Activated gamma-delta T cell treated with anti-CD3 and anti-CD28 coated beads, Interleukin-2, amount 50 U/mL, for 16 hours (primary cell): ENCODE data around the gene LRRC27.

Source experiments
- DNase-seq: peaks from one replicate; pipeline ENCODE4 v3.0.0-alpha.2; 2020; ENCODE audit warnings: low read depth

Gene LRRC27

DNA sequence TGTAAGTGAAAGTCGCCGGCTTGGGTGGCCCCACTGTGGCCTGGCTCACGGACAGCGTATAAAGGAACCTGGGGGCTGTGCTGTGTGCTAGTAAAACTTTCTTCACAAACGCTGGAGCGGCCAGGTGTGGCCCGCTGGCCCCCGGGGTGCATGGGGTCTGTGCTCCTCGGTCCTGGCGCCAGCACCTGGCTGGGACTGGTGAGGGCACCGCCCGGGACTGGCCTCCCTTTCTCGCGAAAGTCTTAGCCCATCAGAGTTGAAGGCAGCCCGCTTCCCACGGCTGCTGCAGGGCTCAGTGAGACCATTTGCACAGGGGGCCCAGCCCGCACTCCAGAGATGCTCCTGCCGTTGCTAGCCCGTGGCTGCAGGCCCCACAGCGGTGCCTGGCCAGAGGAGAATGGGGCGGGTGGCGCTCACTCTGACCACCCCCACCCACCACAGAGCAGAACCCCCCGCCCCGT is 70.8 kb downstream of the LRRC27 start:
- DNase-seq = no peak

DNA sequence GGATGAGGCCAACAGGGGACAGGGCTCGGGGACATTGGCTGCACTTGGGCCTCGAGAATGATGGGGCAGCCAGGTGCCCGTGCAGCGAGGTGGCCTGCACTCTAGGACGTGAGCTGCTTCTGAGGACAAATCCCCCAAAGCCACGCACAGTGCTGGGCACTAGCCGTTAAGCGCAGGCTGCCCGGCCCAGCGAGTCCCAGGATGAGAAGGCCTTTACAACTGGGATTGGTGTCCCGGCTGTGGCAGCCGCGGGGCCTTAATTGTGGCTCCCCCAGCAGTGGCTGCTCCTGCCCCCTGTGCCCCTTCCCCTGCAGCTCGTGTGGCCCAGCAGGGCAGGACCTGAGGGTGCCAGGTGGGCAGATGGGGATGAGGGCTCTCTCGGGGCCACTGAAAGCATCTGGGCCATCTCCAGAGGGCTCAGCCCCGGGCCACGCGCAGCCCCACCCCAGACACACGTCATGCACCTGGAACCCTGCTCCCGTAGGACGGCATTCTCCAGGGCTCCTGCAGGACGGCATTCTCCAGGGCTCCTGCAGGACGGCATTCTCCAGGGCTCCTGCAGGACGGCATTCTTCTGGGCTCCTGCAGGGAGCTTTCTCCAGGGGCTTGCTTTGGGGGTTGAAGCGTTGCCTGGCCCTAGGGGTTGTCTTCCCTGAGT is 71.6 kb downstream of the LRRC27 start:
- DNase-seq = no peak

DNA sequence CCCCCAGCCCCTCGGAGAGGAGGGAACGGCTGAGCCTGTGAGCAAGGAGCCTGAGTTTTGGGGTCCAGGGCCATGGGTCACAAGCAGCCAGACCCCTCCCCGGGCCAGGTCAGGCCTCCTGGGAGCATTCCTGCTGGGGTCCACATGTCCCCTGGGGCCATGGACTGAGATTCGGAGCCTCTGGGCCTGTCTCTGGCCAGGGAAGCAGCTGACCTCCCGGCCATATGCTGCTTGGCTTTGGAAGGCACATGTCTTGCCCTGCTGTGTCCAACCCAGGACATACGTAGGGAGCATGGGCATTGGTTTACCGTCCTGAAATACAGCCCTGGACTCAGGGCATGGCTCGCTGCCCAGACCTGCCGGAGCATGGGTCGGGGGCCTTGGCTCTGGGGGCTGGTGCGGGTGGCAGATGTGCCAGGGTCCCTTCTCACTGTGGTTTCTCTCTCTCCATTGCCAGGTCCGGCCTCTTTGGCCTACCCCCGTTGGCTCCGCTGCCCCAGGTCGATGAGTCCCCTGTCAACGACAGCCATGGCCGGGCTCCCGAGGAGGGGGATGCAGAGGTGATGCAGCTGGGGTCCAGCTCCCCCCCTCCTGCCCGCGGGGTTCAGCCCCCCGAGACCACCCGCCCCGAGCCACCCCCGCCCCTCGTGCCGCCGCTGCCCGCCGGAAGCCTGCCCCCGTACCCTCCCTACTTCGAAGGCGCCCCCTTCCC is 72.3 kb downstream of the LRRC27 start:
- no peak for DNase-seq

GRCh38 chr10:132404911-132405462 is 73.0 kb downstream of the LRRC27 start:
- DNase-seq = no peak

- no peak for DNase-seq
Observed at GRCh38 chr10:132405463-132405991, 73.5 kb downstream of the LRRC27 start.

DNA sequence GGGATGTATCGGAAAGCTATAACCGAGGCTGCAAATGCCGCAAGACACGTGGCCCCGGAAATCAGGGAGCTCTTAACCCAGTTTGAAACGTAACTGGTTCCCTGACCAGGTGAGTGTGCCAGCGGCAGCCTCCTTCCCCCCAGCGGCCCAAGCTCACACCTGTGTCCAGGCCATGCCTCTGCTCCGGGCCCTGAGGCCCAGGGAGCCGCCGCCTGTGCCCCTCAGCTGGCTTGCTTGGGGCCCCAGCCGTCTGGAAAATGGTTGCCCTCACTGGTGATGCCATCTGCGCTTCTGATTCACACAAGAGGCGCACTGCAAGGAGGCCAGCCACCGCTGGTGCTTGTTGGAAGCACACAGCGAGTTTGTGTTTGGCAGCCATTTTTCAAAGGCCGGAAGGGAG is 74.2 kb downstream of the LRRC27 start:
- DNase-seq = no peak

DNA sequence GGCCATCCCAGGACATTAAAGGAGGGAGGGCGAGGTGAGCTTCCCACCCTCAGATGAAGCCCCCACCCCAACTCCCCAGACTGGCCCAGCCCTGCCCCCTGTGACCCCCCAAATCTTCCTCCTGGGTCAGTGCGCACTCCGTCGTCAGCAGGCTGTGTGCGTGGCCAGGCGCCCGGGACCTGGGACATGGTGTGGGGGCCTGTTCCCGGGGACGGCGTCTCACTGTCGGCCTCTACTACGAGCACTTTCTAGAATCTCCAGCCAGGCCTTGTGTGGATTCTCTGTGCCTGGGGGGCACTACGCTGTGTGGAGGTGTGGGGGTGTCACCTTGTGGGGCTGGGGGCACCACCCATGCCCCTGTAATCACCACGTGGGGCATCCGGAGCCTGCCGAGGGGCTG is 74.8 kb downstream of the LRRC27 start:
- no peak for DNase-seq

- DNase-seq = no peak
Observed at GRCh38 chr10:132407243-132407746, 75.3 kb downstream of the LRRC27 start.

DNA sequence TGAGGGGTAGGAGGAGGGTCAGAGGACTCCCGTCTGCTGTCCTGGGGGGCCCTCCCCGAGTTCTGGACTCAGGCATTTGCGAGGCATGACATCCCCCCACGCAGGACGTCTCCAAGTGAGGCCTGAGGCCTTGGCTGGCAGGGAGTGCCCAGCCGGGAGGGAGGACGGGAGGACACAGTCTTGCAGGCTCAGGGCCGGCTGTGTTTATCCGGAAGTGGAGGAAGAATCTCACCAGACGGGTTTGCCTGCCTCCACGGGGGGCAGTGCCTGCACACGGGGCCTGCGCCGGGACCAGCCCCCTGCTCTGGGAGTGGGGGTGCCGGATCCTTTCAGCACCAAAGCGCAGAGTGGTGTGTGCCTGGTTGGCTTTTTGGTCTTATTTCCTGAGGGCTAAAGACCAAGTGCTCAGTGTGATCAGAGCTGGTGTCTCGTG is 75.9 kb downstream of the LRRC27 start:
- no peak for DNase-seq

DNA sequence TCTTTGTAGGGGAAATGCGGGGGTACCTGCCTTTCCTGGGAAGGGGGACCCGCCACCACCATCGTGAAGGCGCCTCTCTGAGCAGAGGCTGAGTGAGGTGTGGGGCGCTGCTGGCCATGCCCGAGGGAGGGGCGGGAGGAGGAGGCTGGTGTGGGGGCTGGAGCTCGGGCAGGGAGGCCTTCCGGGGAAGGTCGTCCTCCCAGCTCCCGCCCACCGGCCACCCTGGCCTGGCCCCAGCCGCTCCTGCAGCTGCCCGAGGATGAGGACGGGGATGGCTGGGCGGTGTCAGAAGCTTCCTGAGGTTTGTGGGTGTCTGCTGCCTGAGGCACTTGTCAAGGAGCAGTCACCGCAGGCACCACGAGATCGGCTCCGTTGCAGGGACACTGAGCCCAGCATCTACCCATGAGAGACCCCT is 76.4 kb downstream of the LRRC27 start:
- DNase-seq = no peak

DNA sequence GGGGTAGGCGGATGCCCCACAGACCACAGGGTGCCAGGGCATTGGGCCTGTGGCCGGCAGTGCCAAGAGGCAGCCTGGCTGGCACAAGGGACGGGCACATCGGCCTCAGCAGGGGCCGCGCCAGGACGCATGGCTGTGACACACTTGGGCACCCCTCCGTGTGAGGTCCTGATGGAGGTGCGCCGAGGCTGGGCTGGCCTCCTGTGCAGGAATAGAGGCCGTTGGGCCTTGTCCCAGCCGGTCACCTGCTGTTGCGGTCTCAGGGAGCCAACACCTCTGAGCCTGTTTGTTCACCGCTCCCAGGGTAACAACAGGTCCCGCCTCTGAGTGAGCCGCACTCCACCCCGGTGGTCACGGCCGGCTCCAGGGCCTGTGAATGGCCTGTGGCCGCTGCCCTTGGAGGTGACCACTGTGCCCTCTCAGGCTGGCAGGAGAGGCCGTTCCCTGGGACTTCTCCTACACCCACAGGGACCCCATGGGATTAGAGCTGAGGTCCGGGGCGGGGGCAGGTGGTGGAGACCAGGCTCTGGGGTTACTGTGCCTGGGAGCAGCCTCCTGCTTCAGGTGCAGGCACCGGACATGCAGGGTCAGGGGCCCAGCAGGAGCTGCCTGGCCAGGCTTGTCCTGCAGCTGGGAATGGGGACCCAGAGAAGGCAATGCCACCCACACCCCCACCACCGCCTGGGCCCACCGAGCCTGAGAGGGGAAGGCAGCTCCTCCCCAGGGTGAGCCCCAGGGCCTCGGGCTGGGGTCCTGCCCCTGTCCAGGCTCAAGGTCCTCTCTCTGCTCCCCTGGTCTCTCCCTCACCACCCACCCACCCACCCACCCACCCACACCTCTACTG is 77.1 kb downstream of the LRRC27 start:
- DNase-seq = no peak

- no peak for DNase-seq
Observed at GRCh38 chr10:132409667-132410028, 77.7 kb downstream of the LRRC27 start.

GRCh38 chr10:132410056-132410778 is 78.2 kb downstream of the LRRC27 start:
- DNase-seq = no peak

DNA sequence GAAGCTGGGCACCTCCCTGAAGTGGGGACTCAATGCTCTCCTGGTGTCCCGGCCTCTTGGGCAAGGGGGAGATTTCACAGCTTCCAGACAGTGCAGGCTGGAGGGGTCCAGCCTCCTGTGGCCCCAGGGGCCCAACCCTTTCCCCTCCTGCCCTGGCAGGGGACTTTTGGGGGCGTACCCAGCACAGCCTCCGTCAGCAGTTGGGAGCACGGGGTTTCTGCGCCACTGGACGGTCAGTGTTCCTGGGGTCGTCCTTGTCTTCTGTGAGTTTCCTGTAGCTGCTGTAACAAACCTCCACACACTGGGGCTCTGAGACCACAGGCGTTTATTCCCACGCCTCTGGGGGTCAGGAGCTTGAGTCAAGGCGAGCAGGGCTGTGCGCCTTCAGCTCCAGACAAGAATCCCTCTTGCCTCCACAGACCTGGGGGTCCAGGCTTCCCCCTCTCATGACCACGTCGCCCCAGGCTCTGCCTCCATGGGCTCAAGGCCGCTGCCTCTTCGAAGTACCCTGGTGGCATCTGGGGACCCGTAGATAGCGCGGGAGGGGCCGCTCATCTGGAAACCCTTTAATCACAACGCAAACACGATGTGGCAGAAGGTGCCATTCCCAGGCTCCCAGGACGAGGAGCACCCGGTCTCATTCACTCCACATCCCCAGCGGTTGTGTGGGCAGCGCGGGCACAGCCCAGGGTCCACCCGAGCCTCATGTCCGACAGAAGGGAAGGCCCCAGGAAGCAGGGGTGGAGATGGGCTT is 79.0 kb downstream of the LRRC27 start:
- no peak for DNase-seq

DNA sequence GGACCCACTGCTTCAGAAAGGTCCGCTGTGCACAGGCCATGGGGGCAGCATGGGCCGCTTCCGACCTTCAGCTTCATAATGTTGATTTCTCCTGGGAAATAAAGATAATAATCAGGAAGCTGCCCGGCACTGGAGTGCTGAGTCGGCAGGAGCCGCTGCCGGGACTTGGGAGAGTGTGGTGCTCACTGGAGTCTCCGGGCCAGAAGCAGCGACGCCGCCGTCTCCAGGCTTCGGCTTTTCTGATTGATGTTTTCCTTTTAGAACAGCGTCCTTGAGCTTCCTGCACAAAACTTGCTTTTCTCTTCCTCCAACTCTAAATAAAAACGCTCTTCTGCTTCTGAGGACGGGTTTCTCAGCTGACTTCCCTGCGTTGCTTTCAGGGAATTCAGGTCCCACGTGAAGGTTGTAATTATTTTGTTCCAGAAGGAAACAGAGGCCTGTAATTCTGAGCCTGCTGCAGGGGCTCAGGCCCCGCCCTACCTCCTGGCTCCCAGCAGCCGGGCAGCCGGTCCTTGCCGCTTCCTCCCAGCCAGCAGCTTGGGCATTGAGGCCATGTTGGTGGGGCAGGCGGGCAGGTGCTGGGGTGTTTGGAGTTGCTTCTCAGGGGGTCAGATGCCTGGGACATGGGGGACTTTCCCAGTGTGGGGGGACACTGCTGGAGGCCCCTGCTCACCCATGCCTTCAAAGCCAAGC is 79.7 kb downstream of the LRRC27 start:
- no peak for DNase-seq

DNA sequence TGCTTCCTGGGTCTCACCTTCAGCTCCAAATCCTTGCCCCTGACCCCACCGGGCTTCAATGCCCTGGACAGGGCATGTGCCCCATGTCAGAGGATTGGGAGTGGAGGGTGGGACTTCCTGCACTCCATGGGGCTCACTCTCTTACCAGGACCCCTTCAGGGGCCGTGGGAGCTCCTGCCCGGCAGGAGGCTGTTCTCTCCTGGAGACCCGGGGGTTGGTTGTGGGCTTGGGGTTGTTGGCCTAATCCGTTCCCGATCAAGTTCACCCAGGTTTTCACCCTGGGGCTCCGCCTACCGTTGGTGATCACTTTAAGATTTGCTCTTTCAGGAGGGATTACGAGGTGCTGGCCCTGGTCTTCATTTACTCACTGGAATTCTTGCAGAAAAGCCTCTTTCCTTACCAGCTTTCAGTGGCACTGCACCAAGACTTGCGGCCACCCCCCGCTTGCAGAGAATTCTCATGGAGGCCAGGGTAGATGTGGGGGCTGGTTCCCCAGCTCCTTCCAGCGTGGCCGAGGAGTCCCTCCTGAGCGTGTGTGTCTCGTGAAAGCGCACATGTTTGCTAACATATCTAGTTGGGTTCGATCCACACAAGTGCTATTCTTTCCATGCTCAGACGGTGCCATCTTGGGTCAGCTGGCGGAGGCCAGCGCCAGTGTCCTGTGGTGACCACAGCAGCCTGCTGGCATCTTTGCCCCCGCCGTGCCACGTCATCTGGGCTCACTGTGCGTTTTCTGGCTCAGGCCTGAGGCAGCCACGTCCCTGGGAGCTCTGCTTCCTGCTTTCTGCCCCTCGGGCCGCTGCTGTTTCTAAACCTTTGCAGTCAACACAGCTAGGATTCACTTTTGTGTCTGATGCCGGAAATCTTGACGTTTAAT is 80.6 kb downstream of the LRRC27 start:
- DNase-seq = no peak

- no peak for DNase-seq
Observed at GRCh38 chr10:132413226-132414205, 81.5 kb downstream of the LRRC27 start.
